GM13976 (cell line): ENCODE results near the gene KLC4.

Experiments
- DNase-seq: peaks from one replicate; pipeline ENCODE4 v3.0.0; 2012; ENCODE audit warnings: low spot score
- in situ Hi-C: fragments of 300-500 bp; cut with MboI; formaldehyde crosslinking; loops from one replicate; pipeline ENCODE4 v1.12.0; 2022; ENCODE audit warnings: low sequenced_read_pairs, mixed read lengths, inconsistent platforms; ENCODE audit not compliant: unreplicated experiment
- TF ChIP-seq, protein P1 (sequence below): IDR thresholded peaks from 2 replicates; pipeline ENCODE4 v1.5.1; 2012; ENCODE audit warnings: borderline replicate concordance, mild to moderate bottlenecking; ENCODE audit not compliant: insufficient read depth; ENCODE audit errors: extremely low read depth, missing control alignments, control extremely low read depth

Gene KLC4

DNA sequence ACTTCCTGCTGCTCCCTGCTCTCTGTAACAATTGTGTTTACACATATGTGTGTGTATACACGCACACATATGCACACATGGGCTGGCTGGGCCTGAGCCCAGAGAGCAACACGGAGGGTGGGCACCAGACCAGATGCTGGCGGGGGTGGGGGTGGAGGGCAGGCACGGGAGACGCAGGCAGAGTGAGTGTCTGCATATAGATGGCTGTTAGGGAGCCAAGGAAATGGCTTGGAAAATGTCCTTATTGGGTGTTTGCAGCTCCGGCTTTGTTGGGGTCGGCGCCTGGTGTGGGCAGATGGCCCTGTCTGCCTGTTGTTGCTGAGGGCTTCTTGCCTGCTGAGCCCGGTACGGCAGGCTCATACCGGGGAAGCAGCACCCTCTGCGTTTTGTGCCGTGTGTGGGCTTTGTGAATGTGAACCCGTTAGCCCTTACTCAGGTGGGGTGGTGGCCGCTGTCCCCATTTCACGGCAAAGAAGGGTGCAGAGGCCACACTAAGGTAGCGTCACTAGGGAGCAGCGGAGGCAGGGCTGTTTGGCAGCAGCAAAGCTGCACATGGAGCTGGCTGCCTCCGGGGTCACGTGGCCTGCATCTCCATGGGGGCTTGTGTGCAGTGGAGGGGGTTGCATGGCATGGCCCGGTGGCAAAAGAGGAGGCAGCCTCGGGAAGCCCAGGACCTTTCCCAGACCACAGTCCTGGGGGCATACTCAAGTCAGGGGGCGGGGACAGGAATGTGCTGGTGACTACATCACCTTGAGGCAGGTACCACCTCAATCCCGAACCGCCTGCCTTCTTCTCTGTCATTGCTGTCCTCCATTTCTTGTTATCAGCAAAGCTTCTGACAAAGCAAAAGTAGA is 64.3 kb downstream of the KLC4 start:
- no peak for DNase-seq
- in situ Hi-C loops = no loop called here
- TF ChIP-seq, protein P1, sequence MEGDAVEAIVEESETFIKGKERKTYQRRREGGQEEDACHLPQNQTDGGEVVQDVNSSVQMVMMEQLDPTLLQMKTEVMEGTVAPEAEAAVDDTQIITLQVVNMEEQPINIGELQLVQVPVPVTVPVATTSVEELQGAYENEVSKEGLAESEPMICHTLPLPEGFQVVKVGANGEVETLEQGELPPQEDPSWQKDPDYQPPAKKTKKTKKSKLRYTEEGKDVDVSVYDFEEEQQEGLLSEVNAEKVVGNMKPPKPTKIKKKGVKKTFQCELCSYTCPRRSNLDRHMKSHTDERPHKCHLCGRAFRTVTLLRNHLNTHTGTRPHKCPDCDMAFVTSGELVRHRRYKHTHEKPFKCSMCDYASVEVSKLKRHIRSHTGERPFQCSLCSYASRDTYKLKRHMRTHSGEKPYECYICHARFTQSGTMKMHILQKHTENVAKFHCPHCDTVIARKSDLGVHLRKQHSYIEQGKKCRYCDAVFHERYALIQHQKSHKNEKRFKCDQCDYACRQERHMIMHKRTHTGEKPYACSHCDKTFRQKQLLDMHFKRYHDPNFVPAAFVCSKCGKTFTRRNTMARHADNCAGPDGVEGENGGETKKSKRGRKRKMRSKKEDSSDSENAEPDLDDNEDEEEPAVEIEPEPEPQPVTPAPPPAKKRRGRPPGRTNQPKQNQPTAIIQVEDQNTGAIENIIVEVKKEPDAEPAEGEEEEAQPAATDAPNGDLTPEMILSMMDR = no peak

DNA sequence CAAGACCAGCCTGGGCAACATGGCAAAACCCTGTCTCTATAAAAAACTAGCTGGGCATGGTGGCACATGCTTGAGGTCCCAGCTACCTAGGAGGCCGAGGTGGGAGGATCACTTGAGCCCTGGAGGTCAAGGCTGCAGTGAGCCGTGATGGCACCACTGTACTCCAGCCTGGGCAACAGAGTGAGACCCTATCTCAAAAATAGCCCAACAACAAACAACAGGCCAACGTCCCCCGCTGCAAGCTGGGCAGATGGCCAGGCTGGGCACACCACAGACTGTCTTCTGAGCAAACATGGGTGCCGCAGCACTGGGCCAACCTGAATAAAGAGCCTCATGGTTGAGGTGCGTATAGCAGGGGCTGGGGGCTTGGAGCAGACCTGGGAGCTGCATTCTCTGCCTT is 65.0 kb downstream of the KLC4 start:
- in situ Hi-C loops = no loop called here
- no peak for DNase-seq
- TF ChIP-seq, protein P1 = no peak
